H1 (cell line): ENCODE measurements around the gene BAIAP2L2. TPM values are rescaled to one million over a fixed set of nuclear protein-coding genes. Genes with fewer than 3 reads are reported as not detected.

Source experiments
- KDM4A ChIP-seq: IDR thresholded peaks from one replicate; pipeline ENCODE4 v1.7.1; 2012; ENCODE audit warnings: low read depth, mild to moderate bottlenecking, moderate library complexity, low read length, inconsistent platforms; ENCODE audit not compliant: severe bottlenecking
- polyA plus RNA-seq, 7 experiments: library from polyadenylated mRNA; depleted of rRNA in 3 of 7; stranded (reverse) in 5 of 7; unstranded in 2 of 7; fragments of >200 nt in 5 of 7; fragments of 200-250 nt in 2 of 7; gene quantifications; 1 replicate in 5 of 7; 2 replicates in 1 of 7; 4 replicates in 1 of 7; pipeline versions ENCODE4 v1.2.1 to v1.2.3, GENCODE V29; 2011 to 2013; ENCODE audit warnings: missing spikeins in 2 of 7, mixed read lengths in 2 of 7
- total RNA-seq: library from RNA; stranded (reverse); fragmentation: NEBNext Ultra II Directional; extraction: Animal tissue kit (Norgen Biotek cat#: 25700); gene quantifications from 2 replicates; pipeline ENCODE4 v1.2.1, GENCODE V29; 2021

Gene BAIAP2L2
- total and polyA plus RNA-seq, 2 of the 8 experiments (the other 6 are each of a cell fraction or from before 2014, with no cell fraction given) = 5.4 to 10.0 TPM

DNA sequence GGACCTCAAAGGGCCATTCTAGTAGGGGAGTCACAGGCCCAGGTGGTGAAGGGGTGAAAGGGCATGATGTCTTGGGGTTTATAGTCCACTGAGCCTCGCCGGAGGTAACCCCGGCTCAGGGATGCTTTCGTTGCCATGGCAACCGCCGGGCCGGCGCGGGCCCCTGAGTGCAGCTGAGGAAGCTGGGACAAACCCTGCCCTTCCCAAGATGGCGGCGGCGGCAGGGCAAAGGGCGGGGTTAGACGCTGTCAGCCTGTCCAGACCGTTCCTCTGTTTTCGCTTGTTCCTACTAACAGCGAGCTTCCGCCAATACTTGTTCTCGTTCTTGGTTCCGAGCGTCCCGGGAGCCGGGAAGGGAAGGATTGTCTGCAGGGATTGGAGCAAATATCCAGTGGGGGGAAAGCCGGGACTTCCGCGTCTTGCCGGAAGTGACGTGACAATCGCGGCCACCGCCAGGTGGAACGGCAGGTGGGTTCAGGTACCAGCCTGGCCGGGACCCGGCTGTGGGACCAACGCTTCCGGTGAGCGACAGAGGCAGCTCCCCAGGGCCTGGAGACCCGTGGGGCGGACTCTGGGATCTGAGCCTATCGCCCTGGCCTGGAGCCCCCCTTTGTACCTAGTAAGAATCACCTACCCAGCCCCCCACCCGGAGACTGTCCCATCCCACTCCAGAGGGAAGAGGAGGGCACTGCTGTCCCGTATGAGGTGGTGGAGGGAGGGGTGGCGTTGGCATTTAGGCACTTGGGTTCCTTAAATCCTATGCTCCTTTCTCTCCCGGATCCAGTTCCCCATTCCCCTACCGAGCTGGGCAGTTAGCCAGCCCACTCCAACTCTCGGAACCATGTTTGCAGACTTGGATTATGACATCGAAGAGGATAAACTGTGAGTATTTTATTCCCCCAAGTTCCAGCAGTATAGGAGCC is 53.3 kb downstream of the BAIAP2L2 start, which contains the start of gene PICK1 (continued):
- peak; percentile 94 for TF ChIP-seq KDM4A
- TF ChIP-seq, all 59 proteins: peak for 24
